H9 (cell line): ENCODE data around the gene C22orf23. TPM values are rescaled to one million over a fixed set of nuclear protein-coding genes. Genes with fewer than 3 reads are reported as not detected.
A peak's percentile ranks its signal among the peaks of the same experiment; 100 is the strongest.

Experiments
- DNase-seq: peaks from one replicate; pipeline ENCODE4 v3.0.0-alpha.2; 2017
- H2AFZ ChIP-seq: one replicate; pipeline ENCODE4 v1.6.1; 2013; ENCODE audit warnings: mild to moderate bottlenecking, low read length, control low read depth, moderate library complexity
- H2AK5ac ChIP-seq: 2 replicates; pipeline ENCODE4 v1.6.1; 2013; ENCODE audit warnings: low read length, control low read depth, mixed read lengths; ENCODE audit not compliant: insufficient read length
- H2BK120ac ChIP-seq: one replicate; pipeline ENCODE4 v1.6.1; 2013; ENCODE audit warnings: low read depth, mild to moderate bottlenecking, low read length, control low read depth, inconsistent platforms; ENCODE audit not compliant: poor library complexity, severe bottlenecking
- H2BK12ac ChIP-seq: 2 replicates; pipeline ENCODE4 v1.6.1; 2013; ENCODE audit warnings: low read length, control low read depth, mixed read lengths, low read depth; ENCODE audit not compliant: insufficient read length
- H2BK15ac ChIP-seq: 2 replicates; pipeline ENCODE4 v1.6.1; 2013; ENCODE audit warnings: low read depth, low read length, control low read depth
- H2BK20ac ChIP-seq: one replicate; pipeline ENCODE4 v1.6.1; 2013; ENCODE audit warnings: low read depth, mild to moderate bottlenecking, low read length, control low read depth, inconsistent platforms; ENCODE audit not compliant: poor library complexity, severe bottlenecking
- H2BK5ac ChIP-seq: 2 replicates; pipeline ENCODE4 v1.6.1; 2013; ENCODE audit warnings: low read length, control low read depth, mixed read lengths; ENCODE audit not compliant: insufficient read length
- H3K14ac ChIP-seq: 2 replicates; pipeline ENCODE4 v1.6.1; 2013; ENCODE audit warnings: low read length, control low read depth; ENCODE audit not compliant: insufficient read depth
- H3K18ac ChIP-seq: 2 replicates; pipeline ENCODE4 v1.6.1; 2013; ENCODE audit warnings: low read depth, mild to moderate bottlenecking, mixed read lengths, low read length, control low read depth; ENCODE audit not compliant: insufficient read length
- H3K23ac ChIP-seq: 2 replicates; pipeline ENCODE4 v1.6.1; 2013; ENCODE audit warnings: low read length, control low read depth, mixed read lengths, low read depth; ENCODE audit not compliant: insufficient read length
- H3K23me2 ChIP-seq: 2 replicates; pipeline ENCODE4 v1.6.1; 2013; ENCODE audit warnings: low read depth, mild to moderate bottlenecking, mixed read lengths, low read length, control low read depth; ENCODE audit not compliant: insufficient read length, poor library complexity, severe bottlenecking
- H3K27ac ChIP-seq: 2 replicates; pipeline ENCODE4 v1.5.1; 2013; ENCODE audit warnings: low read length, control low read depth, mixed read lengths, low read depth; ENCODE audit not compliant: insufficient read length
- H3K27me3 ChIP-seq: 2 replicates; pipeline ENCODE4 v1.6.1; 2013; ENCODE audit warnings: low read length, control low read depth, inconsistent platforms; ENCODE audit not compliant: insufficient read depth
- H3K4ac ChIP-seq: 2 replicates; pipeline ENCODE4 v1.6.1; 2013; ENCODE audit warnings: low read depth, mild to moderate bottlenecking, control low read depth, inconsistent platforms, low read length, moderate library complexity
- H3K4me1 ChIP-seq: 2 replicates; pipeline ENCODE4 v1.6.1; 2013; ENCODE audit warnings: low read length, control low read depth, inconsistent platforms; ENCODE audit not compliant: insufficient read depth
- H3K4me2 ChIP-seq: 2 replicates; pipeline ENCODE4 v1.6.1; 2013; ENCODE audit warnings: low read length, control low read depth, mixed read lengths; ENCODE audit not compliant: insufficient read length, insufficient read depth
- H3K56ac ChIP-seq: 2 replicates; pipeline ENCODE4 v1.6.1; 2013; ENCODE audit warnings: low read depth, mild to moderate bottlenecking, mixed read lengths, low read length, control low read depth; ENCODE audit not compliant: insufficient read length
- H3K79me1 ChIP-seq: 2 replicates; pipeline ENCODE4 v1.6.1; 2013; ENCODE audit warnings: low read depth, mild to moderate bottlenecking, moderate library complexity, low read length, control low read depth, inconsistent platforms; ENCODE audit not compliant: insufficient read depth, poor library complexity, severe bottlenecking
- H3K79me2 ChIP-seq: 2 replicates; pipeline ENCODE4 v1.6.1; 2013; ENCODE audit warnings: low read length, control low read depth, inconsistent platforms; ENCODE audit not compliant: insufficient read depth
- H3K9ac ChIP-seq: 2 replicates; pipeline ENCODE4 v1.6.1; 2013; ENCODE audit warnings: low read length, control low read depth, mixed read lengths; ENCODE audit not compliant: insufficient read length; ENCODE audit errors: extremely low read depth
- H3K9me3 ChIP-seq: one replicate; pipeline ENCODE4 v1.6.1; 2013; ENCODE audit warnings: low read depth, low read length, inconsistent platforms; ENCODE audit not compliant: control insufficient read depth
- H3T11ph ChIP-seq: one replicate; pipeline ENCODE4 v1.6.1; 2013; ENCODE audit warnings: mild to moderate bottlenecking, low read length, control low read depth, inconsistent platforms
- H4K20me1 ChIP-seq: one replicate; pipeline ENCODE4 v1.6.1; 2013; ENCODE audit not compliant: control insufficient read depth, insufficient read length, insufficient read depth
- H4K5ac ChIP-seq: 2 replicates; pipeline ENCODE4 v1.6.1; 2013; ENCODE audit warnings: low read depth, mild to moderate bottlenecking, mixed read lengths, low read length, control low read depth; ENCODE audit not compliant: insufficient read length
- H4K8ac ChIP-seq: replicated peaks from 2 replicates; pipeline ENCODE4 v1.6.1; 2013; ENCODE audit warnings: low read length, control low read depth, mixed read lengths, low read depth; ENCODE audit not compliant: insufficient read length
- H4K91ac ChIP-seq: 2 replicates; pipeline ENCODE4 v1.6.1; 2013; ENCODE audit warnings: low read depth, mild to moderate bottlenecking, moderate library complexity, mixed read lengths, low read length, control low read depth; ENCODE audit not compliant: insufficient read length
- H3K27ac Mint-ChIP-seq, 3 experiments: 2 replicates in 2 of 3; 3 replicates in 1 of 3; pipeline ENCODE4 v1.8.0; 2020 to 2021; ENCODE audit warnings: mixed read lengths in 3 of 3, mild to moderate bottlenecking in 1 of 3, moderate library complexity in 1 of 3
- H3K27me3 Mint-ChIP-seq: 2 replicates; pipeline ENCODE4 v1.8.0; 2021; ENCODE audit warnings: low read depth, mild to moderate bottlenecking, moderate library complexity, mixed read lengths
- H3K36me3 Mint-ChIP-seq, 3 experiments: 2 replicates in 2 of 3; 3 replicates in 1 of 3; pipeline ENCODE4 v1.8.0; 2020 to 2021; ENCODE audit warnings: low read depth in 3 of 3, mixed read lengths in 3 of 3; ENCODE audit not compliant: insufficient read depth in 1 of 3
- H3K4me1 Mint-ChIP-seq, 2 experiments: 2 replicates each; pipeline ENCODE4 v1.8.0; 2020; ENCODE audit warnings: mixed read lengths in 2 of 2
- H3K4me3 Mint-ChIP-seq, 2 experiments: 2 replicates in 1 of 2; 3 replicates in 1 of 2; pipeline ENCODE4 v1.8.0; 2020 to 2021; ENCODE audit warnings: mild to moderate bottlenecking in 2 of 2, mixed read lengths in 2 of 2, moderate library complexity in 1 of 2
- H3K9me3 Mint-ChIP-seq, 2 experiments: 2 replicates in 1 of 2; 3 replicates in 1 of 2; pipeline ENCODE4 v1.8.0; 2020; ENCODE audit warnings: mild to moderate bottlenecking in 2 of 2, mixed read lengths in 2 of 2, moderate library complexity in 1 of 2
- CTCF ChIP-seq: fragments of 200-600 bp; sonication (generic); conservative IDR thresholded peaks from 3 replicates; pipeline ENCODE4 v1.8.0; 2021; ENCODE audit warnings: antibody characterized with exemption, mild to moderate bottlenecking
- WGBS: extraction: QIAGEN DNeasy Blood & Tissue Kit; methylation state at CpG from one replicate; pipeline ENCODE4 v1.1.7; 2013; ENCODE audit warnings: missing lambda C conversion rate, low lambda C conversion rate, mixed read lengths; ENCODE audit not compliant: insufficient read length; ENCODE audit errors: extremely low coverage; 5-methylcytosine and 5-hydroxymethylcytosine counted together
- total RNA-seq: library from RNA; stranded (reverse); gene quantifications from 2 replicates; pipeline ENCODE4 v1.2.1, GENCODE V29; 2021

The C22orf23 gene
- total RNA-seq, 1 experiment from 2014 or later = 0.57 TPM

- Histone ChIP-seq H4K5ac (no peak overlapping the region), H3K18ac (no peak overlapping the region), H2AK5ac (no peak overlapping the region), H3K4ac (no peak overlapping the region), H3K27me3 (no peaks in the 10 kb centered on the region), H4K91ac (no peak overlapping the region), H2AFZ (no peak overlapping the region), H3K4me1 (peaks cover 3% of the 10 kb centered on the region; the same call in 1 of the 2 replicates), H3K14ac (no peak overlapping the region), H3K9ac (no peak overlapping the region), H3K27ac (no peak overlapping the region), H3T11ph (no peak overlapping the region), H3K9me3 (no peaks in the 10 kb centered on the region), H3K79me2 (no peaks in the 10 kb centered on the region), H2BK5ac (no peak overlapping the region), H3K23me2 (no peaks in the 10 kb centered on the region), H2BK15ac (no peak overlapping the region), H2BK20ac (no peak overlapping the region), H2BK12ac (no peak overlapping the region), H3K23ac (no peak overlapping the region), H3K4me2 (no peak overlapping the region), H3K79me1 (no peaks in the 10 kb centered on the region), H2BK120ac (no peak overlapping the region), H4K20me1 (no peaks in the 10 kb centered on the region), H3K56ac (no peak overlapping the region), H4K8ac (no peak overlapping the region)
- no peak for TF ChIP-seq CTCF
- Mint-ChIP-seq H3K36me3 (peaks cover 0 to 1% (median 0%) of the 10 kb centered on the region in 3 experiments; a peak in 1 of 7 replicates), H3K27ac (peak overlapping the region in 1 of 3 experiments; percentile 64; a peak in 3 of 7 replicates), H3K9me3 (no peaks in the 10 kb centered on the region), H3K4me3 (no peak overlapping the region), H3K4me1 (peaks cover 19 to 42% of the 10 kb centered on the region in 2 experiments), H3K27me3 (peaks cover 17% of the 10 kb centered on the region)
- no peak for DNase-seq
- WGBS = no CpG with 5 or more reads among the region's 16 CpGs
Measured at GRCh38 chr22:37999640-38000272, 46.4 kb upstream of the C22orf23 start.
